ENCODE data around the gene MAPRE3. TPM values are rescaled to one million over a fixed set of nuclear protein-coding genes. Genes with fewer than 3 reads are reported as not detected.

MAPRE3 gene
- total and polyA plus RNA-seq, 9 of the 15 experiments (the other 6 are each of a cell fraction or from before 2014, with no cell fraction given), result 0.70 to 43.2 (median 12.6) TPM

DNA sequence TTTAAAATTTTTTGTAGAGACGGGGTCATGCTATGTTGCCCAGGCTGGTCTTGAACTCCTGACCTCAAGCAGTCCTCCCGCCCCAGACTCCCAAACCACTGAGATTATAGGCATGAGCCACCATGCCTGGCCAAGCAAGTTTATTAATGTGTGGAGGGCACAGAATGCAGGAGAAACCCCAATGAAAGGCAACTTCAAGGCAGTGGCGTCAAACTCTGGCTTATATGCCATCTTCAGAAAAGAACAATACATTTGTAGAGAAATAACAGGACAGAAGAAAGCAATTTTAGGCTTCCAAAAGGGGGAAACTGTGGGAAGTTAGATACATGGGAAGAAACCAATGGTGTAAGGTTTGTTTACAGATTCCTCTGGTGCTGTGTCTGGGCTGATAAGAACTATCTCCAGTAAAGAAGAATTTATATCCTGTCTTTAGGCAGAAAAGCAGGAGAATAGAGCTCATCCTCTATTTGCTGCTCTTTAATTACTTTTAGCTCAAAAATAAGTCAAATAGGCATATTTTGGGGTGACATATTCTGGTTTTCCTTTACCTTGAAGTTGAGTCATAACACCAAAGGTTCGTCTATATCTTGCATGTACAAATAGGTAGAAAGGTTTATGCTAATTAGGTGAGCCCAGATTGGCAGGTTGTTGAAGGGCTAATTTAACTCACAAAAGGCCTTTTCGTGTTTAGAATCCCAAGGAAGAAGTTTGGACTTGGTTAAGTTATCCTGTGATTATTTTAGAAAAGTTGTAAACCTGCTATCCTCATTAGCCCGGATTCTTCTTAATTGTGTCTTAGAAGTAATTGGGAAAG lies 36.4 kb downstream of the MAPRE3 start (continued):
- TF ChIP-seq HDAC3 (IDR thresholded peaks at IDR 0.05; ENCODE audit: borderline replicate concordance, partially characterized antibody), result peak; percentile 55
- no peak for TF ChIP-seq ERF (CRISPR knock-in tag; IDR thresholded peaks at IDR 0.05)
- no peak for TF ChIP-seq EWSR1 (IDR thresholded peaks at IDR 0.05; ENCODE audit: borderline replicate concordance, low read depth, partially characterized antibody)
- no peak for TF ChIP-seq MEF2A (IDR thresholded peaks at IDR 0.05; ENCODE audit: control insufficient read depth, low read depth, low read length)
- TF ChIP-seq, protein P1, sequence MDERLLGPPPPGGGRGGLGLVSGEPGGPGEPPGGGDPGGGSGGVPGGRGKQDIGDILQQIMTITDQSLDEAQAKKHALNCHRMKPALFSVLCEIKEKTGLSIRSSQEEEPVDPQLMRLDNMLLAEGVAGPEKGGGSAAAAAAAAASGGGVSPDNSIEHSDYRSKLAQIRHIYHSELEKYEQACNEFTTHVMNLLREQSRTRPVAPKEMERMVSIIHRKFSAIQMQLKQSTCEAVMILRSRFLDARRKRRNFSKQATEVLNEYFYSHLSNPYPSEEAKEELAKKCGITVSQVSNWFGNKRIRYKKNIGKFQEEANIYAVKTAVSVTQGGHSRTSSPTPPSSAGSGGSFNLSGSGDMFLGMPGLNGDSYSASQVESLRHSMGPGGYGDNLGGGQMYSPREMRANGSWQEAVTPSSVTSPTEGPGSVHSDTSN (CRISPR knock-in tag; IDR thresholded peaks at IDR 0.05; ENCODE audit: low read depth), result no peak
- TF ChIP-seq, protein P1 (tag; conservative IDR thresholded peaks at IDR 0.05; ENCODE audit: low read depth), result no peak
- TF ChIP-seq ZNF551 (CRISPR knock-in tag; IDR thresholded peaks at IDR 0.05), result no peak
- TF ChIP-seq ZFP1 (CRISPR knock-in tag; IDR thresholded peaks at IDR 0.05), result no peak; the same call in 1 of the 2 replicates
- TF ChIP-seq, protein P2, sequence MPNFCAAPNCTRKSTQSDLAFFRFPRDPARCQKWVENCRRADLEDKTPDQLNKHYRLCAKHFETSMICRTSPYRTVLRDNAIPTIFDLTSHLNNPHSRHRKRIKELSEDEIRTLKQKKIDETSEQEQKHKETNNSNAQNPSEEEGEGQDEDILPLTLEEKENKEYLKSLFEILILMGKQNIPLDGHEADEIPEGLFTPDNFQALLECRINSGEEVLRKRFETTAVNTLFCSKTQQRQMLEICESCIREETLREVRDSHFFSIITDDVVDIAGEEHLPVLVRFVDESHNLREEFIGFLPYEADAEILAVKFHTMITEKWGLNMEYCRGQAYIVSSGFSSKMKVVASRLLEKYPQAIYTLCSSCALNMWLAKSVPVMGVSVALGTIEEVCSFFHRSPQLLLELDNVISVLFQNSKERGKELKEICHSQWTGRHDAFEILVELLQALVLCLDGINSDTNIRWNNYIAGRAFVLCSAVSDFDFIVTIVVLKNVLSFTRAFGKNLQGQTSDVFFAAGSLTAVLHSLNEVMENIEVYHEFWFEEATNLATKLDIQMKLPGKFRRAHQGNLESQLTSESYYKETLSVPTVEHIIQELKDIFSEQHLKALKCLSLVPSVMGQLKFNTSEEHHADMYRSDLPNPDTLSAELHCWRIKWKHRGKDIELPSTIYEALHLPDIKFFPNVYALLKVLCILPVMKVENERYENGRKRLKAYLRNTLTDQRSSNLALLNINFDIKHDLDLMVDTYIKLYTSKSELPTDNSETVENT (CRISPR knock-in tag; IDR thresholded peaks at IDR 0.05), result no peak
- TF ChIP-seq ZNF696 (CRISPR knock-in tag; conservative IDR thresholded peaks at IDR 0.05), result no peak
- no peak for TF ChIP-seq ZNF507 (tag; conservative IDR thresholded peaks at IDR 0.05)
- TF ChIP-seq TGIF2 (CRISPR knock-in tag; IDR thresholded peaks at IDR 0.05), result no peak
- TF ChIP-seq ZNF518B (CRISPR knock-in tag; IDR thresholded peaks at IDR 0.05), result no peak
- no peak for TF ChIP-seq SREBF2 (CRISPR knock-in tag; IDR thresholded peaks at IDR 0.05)
- no peak for TF ChIP-seq SRSF3 (IDR thresholded peaks at IDR 0.05; ENCODE audit: insufficient read depth, low read length)
- TF ChIP-seq HMGN3 (IDR thresholded peaks at IDR 0.05; ENCODE audit: borderline replicate concordance, extremely low read depth, insufficient read length, low read depth, low read length), result no peak

Measured in K562 (cell line).